HCT116 (cell line): ENCODE results near the gene RGS7. TPM values are rescaled to one million over a fixed set of nuclear protein-coding genes. Genes with fewer than 3 reads are reported as not detected.

ENCODE experiments used
- ATAC-seq: fragments of 200-7000 bp; cut with Tn5 transposase; 2 replicates; pipeline ENCODE4 v1.9.1; 2020; ENCODE audit warnings: mild to moderate bottlenecking, moderate library complexity
- BruUV-seq: library from RNA; stranded (reverse); fragments of 400-500 nt; replicated peaks from 2 replicates; lab custom pipeline; 2021; lab: Mats Ljungman, UMichigan
- CTCF ChIA-PET: fragments of 300-600 bp; sonication (Branson Sonifier 250); formaldehyde crosslinking; loops from one replicate; lab custom pipeline; 2021; ENCODE audit warnings: antibody characterized with exemption; lab: Charles Lee
- POLR2A ChIA-PET: fragments of 300-600, 350-600 bp; sonication (Branson Sonifier 250); formaldehyde crosslinking; loops from one replicate; lab custom pipeline; 2021; ENCODE audit warnings: antibody characterized with exemption; lab: Charles Lee
- RAD21 ChIA-PET, 2 experiments: fragments of 300-600 bp; sonication (Branson Sonifier 250); formaldehyde crosslinking; loops; one replicate each; lab custom pipeline; 2023; ENCODE audit warnings: low total read pairs in 2 of 2; ENCODE audit not compliant: uncharacterized antibody in 2 of 2, unreplicated experiment in 2 of 2, low non-redundant PET in 1 of 2; lab: Charles Lee
- DNase-seq: peaks from one replicate; pipeline ENCODE4 v3.0.0-alpha.2; 2010; ENCODE audit warnings: low read depth, low spot score
- H2AFZ ChIP-seq: fragments of 200-600 bp; shearing (Covaris generic), sonication (generic); 2 replicates; pipeline ENCODE4 v1.6.1; 2017; ENCODE audit warnings: low read depth, mixed run types, mixed read lengths, antibody characterized with exemption, low read length; ENCODE audit not compliant: poor library complexity, severe bottlenecking
- H3K27ac ChIP-seq: 2 replicates; pipeline ENCODE4 v1.5.1; 2012; ENCODE audit warnings: low read depth, low read length
- H3K27me3 ChIP-seq: fragments of 200-600 bp; sonication (generic); 2 replicates; pipeline ENCODE4 v1.6.1; 2016; ENCODE audit warnings: mixed run types, low read length, mixed read lengths; ENCODE audit not compliant: insufficient read depth
- H3K36me3 ChIP-seq, 2 experiments: fragments of 200-500 bp in 1 of 2; fragments of 200-600 bp in 1 of 2; sonication (Bioruptor generic) in 1 of 2; sonication (generic) in 1 of 2; 2 replicates each; pipeline versions ENCODE4 v1.5.1 to v1.6.1; 2014 to 2016; ENCODE audit warnings: low read length in 2 of 2, inconsistent platforms in 1 of 2, mixed read lengths in 1 of 2, mixed run types in 1 of 2; ENCODE audit not compliant: insufficient read depth in 2 of 2, control insufficient read depth in 1 of 2
- H3K4me1 ChIP-seq, 2 experiments: fragments of 200-600 bp in 1 of 2; sonication (generic) in 1 of 2; 2 replicates each; pipeline versions ENCODE4 v1.5.1 to v1.6.1; 2012 to 2017; ENCODE audit warnings: low read length in 2 of 2, inconsistent platforms in 1 of 2, mild to moderate bottlenecking in 1 of 2, mixed read lengths in 1 of 2, mixed run types in 1 of 2, moderate library complexity in 1 of 2; ENCODE audit not compliant: insufficient read depth in 2 of 2, control insufficient read depth in 1 of 2
- H3K4me2 ChIP-seq: fragments of 200-600 bp; sonication (generic); 2 replicates; pipeline ENCODE4 v1.6.1; 2017; ENCODE audit warnings: mixed run types, low read length, mixed read lengths
- H3K4me3 ChIP-seq, 2 experiments: fragments of 200-600 bp in 1 of 2; sonication (generic) in 1 of 2; replicated peaks in 1 of 2; 2 replicates each; pipeline ENCODE4 v1.5.1; 2011 to 2016; ENCODE audit warnings: low read length in 2 of 2, control low read depth in 1 of 2, low read depth in 1 of 2, mild to moderate bottlenecking in 1 of 2, mixed read lengths in 1 of 2, mixed run types in 1 of 2
- H3K79me2 ChIP-seq: fragments of 200-600 bp; sonication (generic); 2 replicates; pipeline ENCODE4 v1.6.1; 2017; ENCODE audit warnings: mild to moderate bottlenecking, mixed run types, low read length, moderate library complexity, mixed read lengths; ENCODE audit not compliant: insufficient read depth
- H3K9ac ChIP-seq: fragments of 200-600 bp; sonication (generic); 2 replicates; pipeline ENCODE4 v1.6.1; 2016; ENCODE audit warnings: low read length, mixed read lengths
- H3K9me2 ChIP-seq: fragments of 200-600 bp; sonication (generic), shearing (Covaris generic); 2 replicates; pipeline ENCODE4 v1.6.1; 2017; ENCODE audit warnings: mixed run types, mild to moderate bottlenecking, moderate library complexity; ENCODE audit not compliant: insufficient read depth
- H3K9me3 ChIP-seq, 2 experiments: fragments of 200-500 bp in 1 of 2; fragments of 200-600 bp in 1 of 2; sonication (Bioruptor generic) in 1 of 2; sonication (generic) in 1 of 2; 2 replicates each; pipeline ENCODE4 v1.6.1; 2014 to 2017; ENCODE audit warnings: low read length in 2 of 2, mixed read lengths in 2 of 2, inconsistent platforms in 1 of 2, low read depth in 1 of 2, mild to moderate bottlenecking in 1 of 2, mixed run types in 1 of 2, moderate library complexity in 1 of 2; ENCODE audit not compliant: control insufficient read depth in 1 of 2, insufficient read depth in 1 of 2
- H4K20me1 ChIP-seq: fragments of 200-600 bp; sonication (generic), shearing (Covaris generic); 2 replicates; pipeline ENCODE4 v1.6.1; 2017; ENCODE audit warnings: mixed run types, mild to moderate bottlenecking, moderate library complexity; ENCODE audit not compliant: insufficient read depth
- CBX3 ChIP-seq: IDR thresholded peaks from 2 replicates; pipeline ENCODE4 v1.6.1; 2012; ENCODE audit warnings: low read depth
- EGR1 ChIP-seq: IDR thresholded peaks from 2 replicates; pipeline ENCODE4 v1.6.1; 2012; ENCODE audit warnings: low read depth
- ELF1 ChIP-seq: IDR thresholded peaks from 2 replicates; pipeline ENCODE4 v1.6.1; 2012; ENCODE audit warnings: low read depth, borderline replicate concordance
- EZH2phosphoT487 ChIP-seq: fragments of 200-600 bp; IDR thresholded peaks from 2 replicates; pipeline ENCODE4 v1.6.1; 2018; ENCODE audit warnings: antibody characterized with exemption, borderline replicate concordance
- FOSL1 ChIP-seq: IDR thresholded peaks from 2 replicates; pipeline ENCODE4 v1.6.1; 2012; ENCODE audit warnings: low read depth
- MAX ChIP-seq: IDR thresholded peaks from 2 replicates; pipeline ENCODE4 v1.6.1; 2012
- POLR2A ChIP-seq: IDR thresholded peaks from 2 replicates; pipeline ENCODE4 v1.7.0; 2011; ENCODE audit warnings: borderline replicate concordance; ENCODE audit not compliant: insufficient read depth, insufficient read length; ENCODE audit errors: extremely low read depth
- SIN3A ChIP-seq: IDR thresholded peaks from 2 replicates; pipeline ENCODE4 v1.6.1; 2012; ENCODE audit warnings: low read depth
- SP1 ChIP-seq: IDR thresholded peaks from 2 replicates; pipeline ENCODE4 v1.6.1; 2012; ENCODE audit warnings: low read depth
- SRF ChIP-seq: IDR thresholded peaks from 2 replicates; pipeline ENCODE4 v1.6.1; 2012; ENCODE audit warnings: low read depth
- TCF7L2 ChIP-seq: IDR thresholded peaks from 2 replicates; pipeline ENCODE4 v1.7.0; 2011; ENCODE audit warnings: borderline replicate concordance, inconsistent platforms; ENCODE audit not compliant: insufficient read depth, insufficient read length; ENCODE audit errors: extremely low read depth
- YY1 ChIP-seq: IDR thresholded peaks from 2 replicates; pipeline ENCODE4 v1.6.1; 2011; ENCODE audit warnings: low read length, low read depth, moderate library complexity, mild to moderate bottlenecking; ENCODE audit not compliant: insufficient replicate concordance; ENCODE audit errors: extremely low read depth
- ZFX ChIP-seq: fragments of 450-650 bp; IDR thresholded peaks from 2 replicates; pipeline ENCODE4 v1.6.1; 2017
- ZNF274 ChIP-seq: fragments of 200-500 bp; sonication (Bioruptor generic); IDR thresholded peaks from 2 replicates; pipeline ENCODE4 v1.6.1; 2014; ENCODE audit warnings: mild to moderate bottlenecking, low read depth, low read length, inconsistent platforms
- intact Hi-C: fragments of 100-400 bp; cut with micrococcal nuclease; formaldehyde crosslinking; loops from 2 replicates; pipeline ENCODE4 v1.10.0; 2022
- total RNA-seq: library from RNA; stranded (reverse); gene quantifications from one replicate; pipeline ENCODE4 v1.2.1, GENCODE V29; 2021; ENCODE audit not compliant: unreplicated experiment
- TF ChIP-seq, protein P1 (sequence below): IDR thresholded peaks from 2 replicates; pipeline ENCODE4 v1.6.1; 2011; ENCODE audit warnings: mild to moderate bottlenecking, low read length, moderate library complexity; ENCODE audit not compliant: insufficient replicate concordance; ENCODE audit errors: extremely low read depth
- TF ChIP-seq, protein P2 (sequence below): IDR thresholded peaks from 2 replicates; pipeline ENCODE4 v1.6.1; 2012
- TF ChIP-seq, protein P3 (sequence below), 3 experiments: fragments of 200-600 bp in 1 of 3; sonication (generic) in 1 of 3; IDR thresholded peaks in 2 of 3; conservative IDR thresholded peaks in 1 of 3; 2 replicates each; pipeline ENCODE4 v1.5.1; 2012 to 2017; ENCODE audit warnings: low read depth in 2 of 3, low read length in 2 of 3, antibody characterized with exemption in 1 of 3, borderline replicate concordance in 1 of 3, control low read depth in 1 of 3, mild to moderate bottlenecking in 1 of 3, mixed read lengths in 1 of 3, mixed run types in 1 of 3, moderate library complexity in 1 of 3; ENCODE audit not compliant: insufficient read depth in 1 of 3
- TF ChIP-seq, protein P4 (sequence below): IDR thresholded peaks from 2 replicates; pipeline ENCODE4 v1.6.1; 2012; ENCODE audit warnings: low read depth

The RGS7 gene
- total RNA-seq, 1 experiment from 2014 or later: not detected

DNA sequence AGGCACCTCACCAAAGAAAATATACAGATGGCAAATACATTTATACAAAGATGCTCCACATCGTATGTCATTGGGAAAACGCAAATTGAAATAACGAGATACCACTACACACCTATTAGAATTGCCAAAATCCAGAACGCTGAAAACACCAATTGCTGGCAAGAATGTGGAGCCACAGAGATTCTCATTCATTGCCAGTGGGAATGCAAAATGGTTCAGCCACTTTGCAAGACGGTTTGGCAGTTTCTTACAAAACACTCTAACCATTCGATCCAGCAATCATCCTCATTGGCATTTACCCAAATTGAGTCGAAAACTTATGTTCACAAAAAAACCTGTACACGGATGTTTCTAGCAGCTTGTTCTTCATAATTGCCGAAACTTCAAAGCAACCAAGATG, 521.7 kb downstream of the RGS7 start (continued):
- TF ChIP-seq, protein P1, sequence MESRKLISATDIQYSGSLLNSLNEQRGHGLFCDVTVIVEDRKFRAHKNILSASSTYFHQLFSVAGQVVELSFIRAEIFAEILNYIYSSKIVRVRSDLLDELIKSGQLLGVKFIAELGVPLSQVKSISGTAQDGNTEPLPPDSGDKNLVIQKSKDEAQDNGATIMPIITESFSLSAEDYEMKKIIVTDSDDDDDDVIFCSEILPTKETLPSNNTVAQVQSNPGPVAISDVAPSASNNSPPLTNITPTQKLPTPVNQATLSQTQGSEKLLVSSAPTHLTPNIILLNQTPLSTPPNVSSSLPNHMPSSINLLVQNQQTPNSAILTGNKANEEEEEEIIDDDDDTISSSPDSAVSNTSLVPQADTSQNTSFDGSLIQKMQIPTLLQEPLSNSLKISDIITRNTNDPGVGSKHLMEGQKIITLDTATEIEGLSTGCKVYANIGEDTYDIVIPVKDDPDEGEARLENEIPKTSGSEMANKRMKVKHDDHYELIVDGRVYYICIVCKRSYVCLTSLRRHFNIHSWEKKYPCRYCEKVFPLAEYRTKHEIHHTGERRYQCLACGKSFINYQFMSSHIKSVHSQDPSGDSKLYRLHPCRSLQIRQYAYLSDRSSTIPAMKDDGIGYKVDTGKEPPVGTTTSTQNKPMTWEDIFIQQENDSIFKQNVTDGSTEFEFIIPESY: no peak
- TF ChIP-seq ELF1 (no peak), YY1 (no peak), SRF (no peak), ZFX (no peak)
- TF ChIP-seq, protein P2, sequence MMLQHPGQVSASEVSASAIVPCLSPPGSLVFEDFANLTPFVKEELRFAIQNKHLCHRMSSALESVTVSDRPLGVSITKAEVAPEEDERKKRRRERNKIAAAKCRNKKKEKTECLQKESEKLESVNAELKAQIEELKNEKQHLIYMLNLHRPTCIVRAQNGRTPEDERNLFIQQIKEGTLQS: no peak

DNA sequence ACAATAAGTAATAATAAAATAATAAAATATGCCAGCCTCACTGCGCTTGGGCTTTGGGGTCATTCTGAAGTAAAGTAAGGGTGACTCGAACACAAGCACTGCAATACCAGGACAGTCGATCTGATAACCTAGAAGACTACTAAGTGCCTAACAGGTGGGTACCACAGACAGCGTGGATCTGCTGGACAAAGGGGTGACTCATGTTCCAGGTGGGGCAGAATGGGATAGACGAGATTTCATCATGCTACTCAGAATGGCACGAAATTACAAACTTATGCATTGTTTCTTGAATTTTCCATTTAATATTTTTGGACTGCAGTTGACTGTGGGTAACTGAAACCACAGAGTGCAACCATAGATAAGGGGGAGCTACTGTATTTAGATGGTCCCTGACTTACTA, 523.9 kb downstream of the RGS7 start:
- ChIA-PET RAD21 (no interaction called here), CTCF (no interaction called here), POLR2A (no interaction called here)
- Histone ChIP-seq H3K9me3 (peaks cover 12 to 16% of the 10 kb centered on the region in 2 experiments; a peak in 2 of 4 replicates), H3K79me2 (no peaks in the 10 kb centered on the region), H3K9ac (no peak overlapping the region), H3K27me3 (no peaks in the 10 kb centered on the region), H3K27ac (no peak overlapping the region), H2AFZ (no peak overlapping the region), H3K4me1 (no peaks in the 10 kb centered on the region), H3K4me2 (no peak overlapping the region), H3K9me2 (no peaks in the 10 kb centered on the region), H3K4me3 (no peak overlapping the region), H3K36me3 (no peaks in the 10 kb centered on the region), H4K20me1 (no peaks in the 10 kb centered on the region)
- ATAC-seq (no peak), DNase-seq (no peak)
- intact Hi-C loops: no loop called here
- no TSS peak for BruUV-seq
- TF ChIP-seq, protein P3, sequence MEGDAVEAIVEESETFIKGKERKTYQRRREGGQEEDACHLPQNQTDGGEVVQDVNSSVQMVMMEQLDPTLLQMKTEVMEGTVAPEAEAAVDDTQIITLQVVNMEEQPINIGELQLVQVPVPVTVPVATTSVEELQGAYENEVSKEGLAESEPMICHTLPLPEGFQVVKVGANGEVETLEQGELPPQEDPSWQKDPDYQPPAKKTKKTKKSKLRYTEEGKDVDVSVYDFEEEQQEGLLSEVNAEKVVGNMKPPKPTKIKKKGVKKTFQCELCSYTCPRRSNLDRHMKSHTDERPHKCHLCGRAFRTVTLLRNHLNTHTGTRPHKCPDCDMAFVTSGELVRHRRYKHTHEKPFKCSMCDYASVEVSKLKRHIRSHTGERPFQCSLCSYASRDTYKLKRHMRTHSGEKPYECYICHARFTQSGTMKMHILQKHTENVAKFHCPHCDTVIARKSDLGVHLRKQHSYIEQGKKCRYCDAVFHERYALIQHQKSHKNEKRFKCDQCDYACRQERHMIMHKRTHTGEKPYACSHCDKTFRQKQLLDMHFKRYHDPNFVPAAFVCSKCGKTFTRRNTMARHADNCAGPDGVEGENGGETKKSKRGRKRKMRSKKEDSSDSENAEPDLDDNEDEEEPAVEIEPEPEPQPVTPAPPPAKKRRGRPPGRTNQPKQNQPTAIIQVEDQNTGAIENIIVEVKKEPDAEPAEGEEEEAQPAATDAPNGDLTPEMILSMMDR (IDR thresholded peaks at IDR 0.05 in 2 of 3, conservative IDR thresholded peaks at IDR 0.05 in 1 of 3; ENCODE audit: borderline replicate concordance in 1 of 3, insufficient read depth in 1 of 3, low read depth in 2 of 3, low read length in 2 of 3): no peak
- TF ChIP-seq FOSL1 (no peak), EZH2phosphoT487 (no peak), SRF (no peak), CBX3 (no peak), ZFX (no peak), ZNF274 (no peak), POLR2A (no peak), SIN3A (no peak), MAX (no peak), EGR1 (no peak), TCF7L2 (no peak), SP1 (no peak), YY1 (no peak)
- TF ChIP-seq, protein P2: no peak
- TF ChIP-seq, protein P4, sequence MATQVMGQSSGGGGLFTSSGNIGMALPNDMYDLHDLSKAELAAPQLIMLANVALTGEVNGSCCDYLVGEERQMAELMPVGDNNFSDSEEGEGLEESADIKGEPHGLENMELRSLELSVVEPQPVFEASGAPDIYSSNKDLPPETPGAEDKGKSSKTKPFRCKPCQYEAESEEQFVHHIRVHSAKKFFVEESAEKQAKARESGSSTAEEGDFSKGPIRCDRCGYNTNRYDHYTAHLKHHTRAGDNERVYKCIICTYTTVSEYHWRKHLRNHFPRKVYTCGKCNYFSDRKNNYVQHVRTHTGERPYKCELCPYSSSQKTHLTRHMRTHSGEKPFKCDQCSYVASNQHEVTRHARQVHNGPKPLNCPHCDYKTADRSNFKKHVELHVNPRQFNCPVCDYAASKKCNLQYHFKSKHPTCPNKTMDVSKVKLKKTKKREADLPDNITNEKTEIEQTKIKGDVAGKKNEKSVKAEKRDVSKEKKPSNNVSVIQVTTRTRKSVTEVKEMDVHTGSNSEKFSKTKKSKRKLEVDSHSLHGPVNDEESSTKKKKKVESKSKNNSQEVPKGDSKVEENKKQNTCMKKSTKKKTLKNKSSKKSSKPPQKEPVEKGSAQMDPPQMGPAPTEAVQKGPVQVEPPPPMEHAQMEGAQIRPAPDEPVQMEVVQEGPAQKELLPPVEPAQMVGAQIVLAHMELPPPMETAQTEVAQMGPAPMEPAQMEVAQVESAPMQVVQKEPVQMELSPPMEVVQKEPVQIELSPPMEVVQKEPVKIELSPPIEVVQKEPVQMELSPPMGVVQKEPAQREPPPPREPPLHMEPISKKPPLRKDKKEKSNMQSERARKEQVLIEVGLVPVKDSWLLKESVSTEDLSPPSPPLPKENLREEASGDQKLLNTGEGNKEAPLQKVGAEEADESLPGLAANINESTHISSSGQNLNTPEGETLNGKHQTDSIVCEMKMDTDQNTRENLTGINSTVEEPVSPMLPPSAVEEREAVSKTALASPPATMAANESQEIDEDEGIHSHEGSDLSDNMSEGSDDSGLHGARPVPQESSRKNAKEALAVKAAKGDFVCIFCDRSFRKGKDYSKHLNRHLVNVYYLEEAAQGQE: no peak
